ENCODE data around the gene NRG2.
A peak's percentile ranks its signal among the peaks of the same experiment; 100 is the strongest.

The NRG2 gene

DNA sequence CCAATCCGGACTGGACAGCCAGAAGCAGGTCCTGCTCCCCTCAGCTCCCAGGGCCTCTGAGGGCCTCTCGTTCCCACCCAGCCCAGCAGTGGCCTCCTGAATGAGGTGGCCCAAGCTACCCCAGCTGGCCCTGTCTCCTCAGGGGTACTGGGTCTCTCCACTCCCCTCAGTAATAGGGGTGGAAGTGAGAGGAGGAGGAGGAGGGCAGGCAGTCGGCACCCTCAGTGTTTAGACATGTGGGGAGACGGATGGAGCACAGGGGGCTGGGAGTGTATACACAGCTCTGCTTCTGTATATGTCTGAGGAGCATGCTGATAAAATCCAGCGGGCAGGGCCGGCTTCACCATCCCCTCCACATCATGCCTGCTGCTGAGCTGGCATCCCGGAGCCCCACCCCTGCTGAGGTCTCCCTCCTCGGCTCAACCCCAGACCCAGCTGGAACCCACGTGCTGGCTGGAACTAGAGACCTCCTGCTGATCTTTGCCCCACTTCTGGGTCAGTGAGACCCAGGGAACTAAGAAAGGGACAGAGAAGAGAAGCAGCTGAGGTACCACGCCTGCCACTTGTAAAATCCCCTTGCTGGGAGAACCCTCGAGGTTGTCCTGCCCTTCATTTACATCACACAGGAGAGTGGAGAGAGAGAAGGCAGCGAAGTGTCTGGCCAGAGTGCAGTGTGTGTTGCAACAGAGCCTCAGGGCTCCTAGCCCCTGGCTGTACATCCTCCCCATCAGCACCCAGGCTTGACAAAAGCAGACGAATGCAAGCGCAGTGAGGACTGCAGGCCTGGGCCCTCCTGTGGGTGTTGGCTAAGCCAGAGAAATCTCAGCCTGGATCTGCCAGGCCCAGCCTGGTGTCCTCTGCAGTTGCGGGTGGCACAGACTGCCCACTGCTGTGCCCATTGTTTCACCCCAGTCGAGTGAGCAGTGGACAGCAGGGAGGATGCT is 170.0 kb downstream of the NRG2 start:
- DNase-seq = no peak

- DNase-seq = no peak
Measured at GRCh38 chr5:139872052-139872766, 170.9 kb downstream of the NRG2 start.

DNA sequence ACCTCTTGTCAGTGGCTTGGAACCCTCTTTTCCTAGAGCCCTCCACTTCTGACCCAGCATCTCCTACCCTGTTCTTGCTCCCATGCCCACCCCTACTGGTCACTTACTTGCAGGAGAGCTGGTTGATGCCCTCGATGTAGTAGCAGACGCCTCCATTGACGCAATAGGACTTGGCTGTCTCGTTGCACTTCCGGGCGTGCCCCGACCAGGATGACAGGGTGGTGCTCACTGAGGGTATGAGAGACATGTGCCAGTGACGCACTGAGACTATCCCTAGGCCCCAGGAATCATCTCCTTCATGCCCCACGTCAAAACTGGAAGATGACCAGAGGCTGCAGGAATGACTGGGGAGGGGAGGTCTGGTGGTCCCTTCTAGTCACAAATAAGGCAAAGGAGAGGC is 171.5 kb downstream of the NRG2 start:
- no peak for DNase-seq

- no peak for DNase-seq
Measured at GRCh38 chr5:139870677-139871076, 172.4 kb downstream of the NRG2 start.

DNA sequence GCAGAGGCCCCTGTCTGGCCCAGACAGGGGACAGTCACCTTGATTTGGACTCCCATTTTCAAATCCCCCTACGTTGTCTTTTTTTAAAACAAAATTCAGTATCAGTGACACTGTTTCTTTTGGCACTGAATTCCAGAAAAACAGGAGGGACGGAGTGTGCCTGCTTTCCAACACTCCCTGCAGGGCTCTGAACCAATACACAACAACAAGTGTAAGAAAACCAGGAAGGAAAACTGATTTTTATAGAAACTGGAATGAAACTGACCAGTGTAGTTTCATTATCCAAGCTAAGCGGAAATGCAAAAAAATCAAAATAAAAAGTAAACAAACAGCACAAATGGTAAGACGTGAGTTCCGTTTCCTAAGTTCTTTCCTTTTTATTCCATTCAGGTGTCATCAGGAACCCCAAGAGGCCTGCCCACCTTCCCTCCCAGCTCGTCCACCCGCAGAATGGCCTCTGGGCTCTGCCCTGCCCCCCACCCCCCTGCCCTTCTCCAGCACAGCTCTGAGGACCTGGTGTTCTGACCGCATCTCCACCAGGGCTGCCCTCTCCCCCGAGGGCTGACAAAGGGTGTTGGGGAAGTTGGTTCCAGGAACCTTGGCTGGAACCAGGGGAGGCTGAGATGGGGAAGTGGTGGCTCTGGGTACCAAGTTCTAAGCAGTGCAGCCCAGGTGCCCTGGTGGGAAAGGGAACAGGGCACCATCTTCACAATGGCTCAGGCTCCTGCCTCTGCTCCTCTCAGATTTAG is 173.9 kb downstream of the NRG2 start:
- no peak for DNase-seq

DNA sequence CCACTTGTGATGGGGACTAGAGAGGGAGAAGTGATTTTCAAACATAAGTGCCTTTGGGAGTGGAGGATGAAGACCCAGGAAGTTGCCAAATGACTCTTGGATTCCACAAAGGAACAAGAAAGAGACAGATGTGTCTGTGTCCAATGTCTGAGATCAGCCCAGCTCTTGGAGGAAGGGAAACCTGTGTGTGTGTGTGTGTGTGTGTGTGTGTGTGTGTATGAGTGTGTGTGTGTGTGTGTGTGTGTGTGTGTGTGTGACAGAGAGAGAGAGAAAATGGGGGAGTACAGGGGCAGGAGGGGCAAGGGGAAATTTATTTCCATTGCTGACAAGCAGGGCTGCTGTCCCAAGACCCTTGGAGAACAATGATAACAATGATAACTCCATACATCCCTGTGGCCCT is 175.5 kb downstream of the NRG2 start:
- no peak for DNase-seq

GRCh38 chr5:139867109-139867508 is 176.0 kb downstream of the NRG2 start:
- DNase-seq = no peak

- no peak for DNase-seq
Measured at GRCh38 chr5:139864716-139865483, 178.2 kb downstream of the NRG2 start.

DNA sequence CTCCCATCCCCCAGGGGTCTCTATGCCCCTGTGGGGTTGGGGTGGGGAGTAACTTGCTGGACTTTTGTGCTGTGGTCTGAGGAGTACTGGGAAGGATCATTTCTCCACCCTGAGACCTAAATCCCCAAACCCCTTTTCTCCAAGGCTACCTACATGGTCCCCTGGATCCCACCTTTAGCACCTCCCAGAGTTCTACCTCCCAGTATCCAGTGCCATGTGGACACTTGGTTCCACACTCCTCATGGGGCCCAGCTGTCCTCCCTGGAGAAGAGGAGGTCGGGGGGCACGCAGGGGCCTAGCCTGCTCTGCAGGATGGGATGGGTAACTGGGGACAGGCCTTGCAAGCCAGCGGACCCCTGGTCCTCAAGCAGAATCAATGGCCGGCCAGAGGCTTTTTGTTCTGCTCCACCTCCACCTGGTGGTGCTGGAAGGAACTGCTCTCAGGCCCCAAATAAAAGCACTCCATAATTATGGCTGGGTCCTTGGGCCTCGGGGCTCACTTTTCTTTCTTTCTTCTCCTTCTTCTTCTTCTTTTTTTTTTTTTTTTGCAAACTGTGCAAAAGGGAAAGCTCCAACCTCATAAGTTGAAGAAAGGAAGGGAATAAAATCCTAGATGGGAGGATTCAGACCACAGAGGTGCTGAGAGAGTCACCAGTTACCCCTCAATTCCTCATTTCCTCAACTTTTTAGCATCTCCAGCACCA is 179.1 kb downstream of the NRG2 start:
- DNase-seq = peak; percentile 26 to 37

- no peak for DNase-seq
Measured at GRCh38 chr5:139863361-139863760, 179.7 kb downstream of the NRG2 start.

GRCh38 chr5:139862803-139863202 is 180.3 kb downstream of the NRG2 start:
- no peak for DNase-seq

- DNase-seq = no peak
Measured at GRCh38 chr5:139862313-139862712, 180.8 kb downstream of the NRG2 start.

GRCh38 chr5:139861889-139862207 is 181.3 kb downstream of the NRG2 start:
- no peak for DNase-seq

DNA sequence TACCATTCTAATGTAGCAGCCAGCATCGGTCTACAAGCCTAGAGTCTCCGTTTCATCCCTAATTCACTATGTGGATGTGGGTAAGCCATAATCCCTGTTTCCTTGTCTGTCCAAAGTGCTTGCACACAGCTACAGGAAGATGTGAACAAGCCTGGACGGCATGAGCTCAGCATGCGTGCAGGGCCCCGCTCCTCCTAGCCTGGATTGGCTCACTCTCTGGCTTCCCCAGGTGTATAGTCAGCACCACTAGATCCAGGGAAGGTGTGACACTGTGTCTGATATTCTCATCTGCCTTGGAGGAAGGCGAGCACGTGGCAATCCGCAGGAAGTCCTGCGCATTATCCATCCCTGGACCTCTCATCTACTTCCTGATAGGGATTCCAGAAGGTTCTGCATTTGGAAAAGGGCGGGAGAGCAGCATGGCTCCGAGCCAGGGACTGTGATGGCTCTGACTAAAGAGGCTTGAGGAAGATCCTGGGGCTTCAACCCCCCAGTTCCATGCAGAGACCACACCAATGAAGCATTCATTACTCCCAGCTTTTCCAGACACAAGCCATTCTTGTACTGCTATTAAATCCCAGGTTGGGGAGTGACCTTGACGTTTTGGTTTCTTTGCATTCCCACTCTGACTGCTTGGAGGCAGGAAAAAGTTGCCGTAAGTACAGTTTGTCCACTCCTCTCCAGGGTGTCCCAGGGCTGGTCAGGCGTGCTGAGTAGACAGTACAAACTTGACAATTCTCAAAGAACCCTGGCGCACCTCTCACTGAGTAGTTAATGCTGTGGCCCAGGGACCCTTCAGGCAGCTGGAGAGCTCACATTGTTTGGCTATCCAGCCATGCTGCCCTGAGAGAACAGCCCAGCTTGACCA is 181.8 kb downstream of the NRG2 start:
- DNase-seq = no peak

- no peak for DNase-seq
Measured at GRCh38 chr5:139859013-139859412, 184.1 kb downstream of the NRG2 start.

GRCh38 chr5:139856714-139857113 is 186.4 kb downstream of the NRG2 start:
- DNase-seq = no peak

DNA sequence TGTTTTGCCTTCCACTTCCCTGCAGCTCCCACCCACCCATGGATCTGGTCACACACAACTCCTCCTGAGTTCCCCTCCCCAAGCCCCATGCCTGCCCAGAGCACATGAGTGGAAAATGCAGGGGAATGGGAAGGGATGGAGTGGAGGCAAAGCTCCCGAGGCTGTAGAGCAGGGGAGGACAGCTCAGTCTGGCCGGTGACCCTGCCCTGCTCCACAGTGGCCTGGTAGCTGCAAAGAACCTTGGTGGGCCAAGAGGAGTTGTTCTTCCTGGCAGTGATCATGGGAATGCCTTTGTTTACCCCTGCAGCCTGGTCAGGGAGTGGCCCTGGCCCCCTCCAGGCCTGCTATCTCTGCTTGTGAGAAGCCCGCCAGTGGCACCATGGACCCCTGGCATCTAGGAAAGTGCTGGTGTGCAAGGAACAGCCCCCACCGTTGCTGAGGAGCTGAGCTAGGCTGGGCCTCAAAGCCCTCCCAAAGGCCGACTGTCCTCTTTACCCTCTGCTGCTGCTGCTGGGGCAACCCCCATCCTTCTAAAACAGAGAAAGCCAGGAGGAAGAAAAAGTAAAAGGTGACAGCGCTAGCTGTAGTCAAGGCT is 187.1 kb downstream of the NRG2 start:
- DNase-seq = no peak

DNA sequence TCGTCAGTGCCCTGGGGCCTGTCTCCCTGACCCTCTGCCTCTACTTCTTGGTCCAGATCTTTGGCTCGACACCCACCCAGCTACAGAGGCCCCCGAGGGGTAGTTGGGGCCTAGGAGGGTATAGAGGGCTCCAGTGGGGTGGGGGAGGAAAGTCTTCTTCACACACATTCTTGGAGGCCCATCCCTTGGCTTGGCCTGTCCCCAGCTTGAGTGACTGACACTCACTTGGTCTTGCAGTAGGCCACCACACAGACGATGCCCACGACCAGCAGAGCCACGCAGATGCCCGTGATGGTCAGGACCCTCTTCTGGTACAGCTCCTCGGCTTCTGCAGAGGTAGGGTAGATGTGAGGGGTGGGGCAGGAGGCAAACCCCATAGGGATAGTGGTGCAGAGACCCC is 187.6 kb downstream of the NRG2 start:
- no peak for DNase-seq

- DNase-seq = no peak
Measured at GRCh38 chr5:139854953-139855352, 188.1 kb downstream of the NRG2 start.

DNA sequence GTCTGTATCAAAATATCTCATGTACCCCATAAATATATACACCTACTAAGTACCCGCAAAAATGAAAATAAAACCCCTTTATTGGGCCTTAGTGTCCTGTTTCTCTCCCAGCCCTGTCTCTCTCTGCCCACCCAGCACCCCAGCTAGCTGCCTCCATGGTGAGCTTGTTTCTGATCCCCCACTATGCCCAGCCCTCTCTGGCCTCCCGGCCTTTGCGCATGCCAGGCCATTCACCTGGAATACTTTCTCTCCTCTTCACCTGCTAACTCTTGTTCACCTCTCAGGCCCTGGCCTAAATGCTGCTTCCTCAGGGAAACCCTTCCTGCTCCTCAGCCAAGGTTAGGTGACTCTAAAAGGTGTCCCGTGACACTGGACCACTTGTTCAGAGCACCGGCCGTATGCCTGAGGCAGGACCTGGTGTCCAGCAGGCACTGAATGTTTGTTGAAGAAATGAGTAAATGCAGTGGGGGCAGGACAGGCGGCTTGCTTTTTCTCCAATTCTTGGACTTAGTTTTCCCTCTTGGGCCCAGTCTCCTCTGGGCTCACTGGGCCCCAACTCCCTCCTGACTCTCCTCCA is 189.0 kb downstream of the NRG2 start:
- no peak for DNase-seq

All from NCI-H2081 (cell line).